Fibroblast of skin of back (primary cell): Measurements from ENCODE around the gene RMND5A. TPM values are rescaled to one million over a fixed set of nuclear protein-coding genes. Genes with fewer than 3 reads are reported as not detected.
"Not testable (repeated sequence)": the region's sequence is repeated elsewhere in the genome, so short reads cannot be mapped to it uniquely, and the experiment has no call there.

Experiments used
- DNase-seq: peaks from one replicate; pipeline ENCODE4 v3.0.0-alpha.2; 2013
- polyA plus RNA-seq, 2 experiments: library from polyadenylated mRNA; unstranded; fragments of 120-200 nt; gene quantifications; one replicate each; pipeline ENCODE4 v1.2.1, GENCODE V29; 2013; ENCODE audit not compliant: insufficient read length in 2 of 2

Gene RMND5A
- polyA plus RNA-seq (2013, experiment 1 of 2; ENCODE audit: insufficient read length), result 9.6 TPM
- polyA plus RNA-seq (2013, experiment 2 of 2; ENCODE audit: insufficient read length), result 8.8 TPM

DNA sequence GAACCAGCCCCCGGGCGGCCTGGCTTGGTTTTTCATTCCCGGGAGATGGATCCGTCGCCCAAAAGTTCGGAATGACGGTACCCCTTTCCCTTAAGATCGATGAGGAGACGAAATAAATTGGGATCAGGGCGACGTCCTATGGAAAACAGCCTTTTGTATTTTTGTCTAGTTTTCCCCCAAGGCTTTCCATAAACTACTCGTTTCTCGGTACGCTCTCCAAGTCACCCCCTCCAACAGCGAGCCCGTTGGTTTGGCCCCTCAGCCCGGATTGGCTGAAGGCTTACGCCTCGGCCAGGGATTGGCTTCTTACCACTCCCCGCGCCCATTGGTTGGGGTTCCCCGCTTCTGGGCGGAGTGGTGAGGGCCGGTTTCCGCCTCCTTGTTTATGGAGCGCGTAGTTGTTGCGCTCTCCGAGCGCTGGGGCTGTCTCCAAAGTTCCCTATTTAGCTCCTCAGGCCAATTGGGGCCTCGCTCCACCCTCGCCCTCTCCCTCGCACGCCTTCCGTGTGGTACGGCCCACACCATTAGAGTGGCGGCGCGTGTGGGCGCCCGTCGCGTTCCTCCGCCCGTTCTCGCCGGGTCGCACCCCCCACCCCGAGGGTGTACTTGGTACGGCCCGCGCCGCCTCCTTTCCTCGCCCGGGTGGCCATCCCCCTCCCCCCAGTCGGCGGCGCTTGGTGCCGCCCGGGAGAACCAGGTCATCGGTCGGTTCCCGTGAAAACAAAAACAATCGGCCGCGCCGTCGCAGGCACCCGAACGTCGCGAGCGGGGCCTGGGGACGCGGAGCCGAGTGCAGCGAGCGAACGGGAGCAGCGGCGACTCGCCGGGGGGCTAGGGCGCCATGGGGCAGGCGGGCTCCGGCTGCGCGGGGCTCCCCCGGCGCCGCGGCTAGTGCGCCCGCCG, at the start of gene RMND5A:
Gene RMND5A (plus strand): TSS at position 655 of the 903 bp plus-strand sequence. CDS start 377 bp downstream, outside the sequence.
- DNase-seq, result peak; percentile 90

GRCh38 chr2:86671337-86671981, 48.6 kb upstream of the RMND5A start:
- DNase-seq, result peak; percentile 2

- DNase-seq, result no peak
These were observed 48.0 kb upstream of the RMND5A start for GRCh38 chr2:86672027-86672545.

GRCh38 chr2:86673011-86673410, 47.1 kb upstream of the RMND5A start:
- DNase-seq, result no peak

DNA sequence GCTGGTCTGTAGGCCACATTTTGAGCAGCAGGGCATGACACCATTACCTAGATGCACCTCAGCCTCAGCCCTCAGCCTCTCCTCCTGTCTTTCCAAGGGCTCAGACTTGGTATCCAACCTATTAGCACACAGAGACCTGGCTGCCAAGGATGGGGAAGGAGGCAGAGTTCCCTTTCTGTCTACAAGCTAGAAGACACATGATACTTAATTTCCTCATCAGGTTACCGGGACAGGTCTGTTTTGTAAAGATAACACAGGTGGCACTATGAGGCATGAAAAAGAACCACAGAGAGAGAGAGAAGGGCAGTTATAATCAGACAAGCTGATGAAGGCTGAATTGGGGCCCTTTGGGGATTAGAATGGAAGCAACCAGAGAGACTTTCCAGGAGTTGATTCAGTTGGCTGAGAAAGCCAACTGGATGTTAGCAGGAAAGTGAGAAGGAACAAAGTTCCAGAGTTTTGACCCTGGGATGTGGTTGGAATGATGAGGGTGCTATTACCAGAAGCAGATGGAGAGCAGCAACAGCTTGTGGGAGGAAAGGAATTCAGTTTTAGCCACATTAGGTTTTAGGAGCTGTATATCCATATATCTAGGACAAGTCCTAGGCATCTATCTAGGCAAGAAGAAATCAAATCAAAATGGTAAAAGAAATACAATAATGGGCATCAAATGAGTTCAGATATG, 46.0 kb upstream of the RMND5A start:
- no peak for DNase-seq

GRCh38 chr2:86675104-86675503, 45.0 kb upstream of the RMND5A start:
- DNase-seq, result no peak

GRCh38 chr2:86675511-86676015, 44.5 kb upstream of the RMND5A start:
- DNase-seq, result no peak

DNA sequence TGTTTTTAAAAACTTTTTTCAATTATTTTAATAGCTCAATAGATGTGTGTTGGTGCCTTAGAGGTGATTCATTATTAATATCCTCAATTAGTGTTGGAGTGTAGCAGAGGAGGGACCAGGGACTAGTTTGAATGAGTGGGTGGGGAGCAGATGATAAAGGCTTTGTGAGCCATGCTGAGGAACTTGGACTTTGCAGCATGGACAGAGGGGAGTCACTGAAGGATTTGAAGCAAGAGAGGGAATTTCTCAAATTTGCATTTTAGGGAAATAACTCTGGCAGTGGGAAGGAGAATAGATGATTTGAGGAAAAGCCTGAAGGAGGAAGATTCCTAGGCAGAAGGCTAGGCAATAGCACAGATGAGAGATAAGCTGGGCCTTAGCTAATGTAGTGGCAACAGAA, 42.3 kb upstream of the RMND5A start:
- DNase-seq, result no peak

- DNase-seq, result no peak
These were observed 41.1 kb upstream of the RMND5A start for GRCh38 chr2:86679036-86679435.

DNA sequence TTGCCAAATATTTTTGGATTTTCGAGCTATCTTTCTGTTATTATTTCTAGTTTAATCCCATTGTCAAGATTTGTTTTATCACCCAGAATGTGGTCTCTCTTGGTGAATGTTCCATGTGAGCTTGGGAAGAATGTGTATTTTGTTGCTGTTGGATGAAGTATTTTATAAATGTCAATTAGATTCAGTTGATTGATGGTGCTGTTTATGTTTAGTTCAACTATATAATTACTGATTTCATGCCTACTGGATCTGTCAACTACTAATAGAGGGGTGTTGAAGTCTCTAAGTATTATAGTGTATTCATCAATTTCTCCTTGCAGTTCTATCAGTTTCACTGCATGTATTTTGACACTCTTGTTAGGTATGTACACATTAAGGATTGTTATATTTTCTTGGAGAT, 34.7 kb upstream of the RMND5A start:
- no peak for DNase-seq

DNA sequence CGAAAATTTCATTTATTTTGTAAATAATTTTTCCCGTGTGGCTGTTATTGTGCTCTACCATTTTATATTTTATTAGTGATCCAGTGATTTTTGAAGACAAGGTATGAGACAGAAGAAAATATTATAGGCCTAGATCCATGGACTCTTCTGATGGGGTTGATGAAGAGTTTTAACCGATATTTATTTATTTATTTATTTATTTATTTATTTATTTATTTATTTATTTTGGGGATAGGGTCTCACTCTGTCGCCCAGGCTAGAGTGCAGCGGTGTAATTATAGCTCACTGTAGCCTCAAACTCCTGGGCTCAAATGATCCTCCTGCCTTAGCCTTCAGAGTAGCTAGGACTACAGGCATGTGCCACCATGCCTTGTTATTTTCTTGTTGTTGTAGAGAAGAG, 33.6 kb upstream of the RMND5A start:
- no peak for DNase-seq

- DNase-seq, result no peak
These were observed 33.2 kb upstream of the RMND5A start for GRCh38 chr2:86686905-86687304.

GRCh38 chr2:86695053-86695691, 24.9 kb upstream of the RMND5A start:
- DNase-seq, result no peak

- no peak for DNase-seq
These were observed 22.5 kb upstream of the RMND5A start for GRCh38 chr2:86697551-86698104.

DNA sequence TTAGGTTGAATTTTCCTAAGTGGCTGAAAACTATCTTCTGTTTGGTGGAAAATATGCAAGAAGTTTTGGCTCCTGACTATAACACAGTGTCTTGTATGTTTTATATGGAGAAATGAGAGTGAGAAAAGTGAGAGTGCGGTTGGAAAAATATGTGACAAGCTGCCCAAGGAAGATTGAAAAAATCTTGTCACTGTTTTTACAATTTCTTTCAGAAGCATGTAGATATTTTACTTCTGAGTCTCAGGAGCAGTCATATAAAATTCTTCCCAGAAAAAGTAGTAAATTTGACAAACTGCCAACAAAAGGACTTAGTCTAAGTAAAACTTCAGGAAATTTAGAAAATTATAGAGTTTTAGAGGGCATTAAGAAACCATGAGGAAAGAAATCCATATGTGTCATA, 19.4 kb upstream of the RMND5A start:
- peak; percentile 83 for DNase-seq

GRCh38 chr2:86703704-86704361, 16.3 kb upstream of the RMND5A start:
- DNase-seq, result peak; percentile 75

GRCh38 chr2:86704459-86704971, 15.6 kb upstream of the RMND5A start:
- DNase-seq, result peak; percentile 86

- no peak for DNase-seq
These were observed 13.9 kb upstream of the RMND5A start for GRCh38 chr2:86706220-86706619.

- no peak for DNase-seq
These were observed 13.2 kb upstream of the RMND5A start for GRCh38 chr2:86706935-86707334.

- not testable (repeated sequence) for DNase-seq
These were observed 12.0 kb upstream of the RMND5A start for GRCh38 chr2:86708126-86708525.

- DNase-seq, result not testable (repeated sequence)
These were observed 5.4 kb upstream of the RMND5A start for GRCh38 chr2:86714579-86715173.
